ENCODE measurements around the gene NRCAM.

NRCAM gene

DNA sequence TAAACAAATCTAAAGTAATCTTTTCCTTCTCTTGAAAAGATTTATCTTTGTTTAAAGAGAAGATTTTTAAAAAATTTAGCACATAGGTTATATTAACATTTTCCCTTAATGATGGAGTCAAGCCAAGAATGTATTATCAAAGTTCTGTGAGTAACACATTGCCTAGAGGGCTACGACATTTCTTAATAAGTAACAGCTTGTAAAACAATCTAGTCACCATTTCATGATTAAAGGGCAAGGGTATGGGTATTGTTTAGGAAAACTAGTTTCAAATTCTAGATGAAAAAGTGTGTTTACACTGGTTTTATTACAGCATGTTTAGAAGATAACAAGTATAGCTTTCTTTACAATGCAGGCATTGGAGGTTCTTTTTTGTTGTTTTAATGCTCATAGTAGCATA lies 297.5 kb downstream of the NRCAM start:
- H3K27me3 ChIP-seq (ENCODE audit: low read depth, low read length): no peaks in the 10 kb centered on the region
- no peaks in the 10 kb centered on the region for H3K4me1 ChIP-seq (ENCODE audit: control insufficient read depth in 1 of 2, insufficient read depth in 2 of 2, low read length in 2 of 2)
- H3K4me3 ChIP-seq (ENCODE audit: low read depth in 1 of 2, low read length in 2 of 2): no peak overlapping the region
- no peaks in the 10 kb centered on the region for H3K36me3 ChIP-seq (ENCODE audit: control insufficient read depth in 1 of 2, insufficient read depth in 2 of 2, low read length in 2 of 2)
- H3K27ac ChIP-seq (ENCODE audit: low read length): no peak overlapping the region
- no peaks in the 10 kb centered on the region for H3K9me3 ChIP-seq (ENCODE audit: control insufficient read depth in 1 of 2, low read length in 2 of 2)

- Histone ChIP-seq H3K27ac (ENCODE audit: low read length) (no peak overlapping the region), H3K4me3 (ENCODE audit: low read depth in 1 of 2, low read length in 2 of 2) (no peak overlapping the region), H3K9me3 (ENCODE audit: control insufficient read depth in 1 of 2, low read length in 2 of 2) (no peaks in the 10 kb centered on the region), H3K4me1 (ENCODE audit: control insufficient read depth in 1 of 2, insufficient read depth in 2 of 2, low read length in 2 of 2) (no peaks in the 10 kb centered on the region), H3K27me3 (ENCODE audit: low read depth, low read length) (no peaks in the 10 kb centered on the region), H3K36me3 (ENCODE audit: control insufficient read depth in 1 of 2, insufficient read depth in 2 of 2, low read length in 2 of 2) (no peaks in the 10 kb centered on the region)
These were observed 298.5 kb downstream of the NRCAM start for GRCh38 chr7:108157606-108158335.

- H3K27ac ChIP-seq (ENCODE audit: low read length): no peak overlapping the region
- no peaks in the 10 kb centered on the region for H3K4me1 ChIP-seq (ENCODE audit: control insufficient read depth in 1 of 2, insufficient read depth in 2 of 2, low read length in 2 of 2)
- no peaks in the 10 kb centered on the region for H3K27me3 ChIP-seq (ENCODE audit: low read depth, low read length)
- H3K36me3 ChIP-seq (ENCODE audit: control insufficient read depth in 1 of 2, insufficient read depth in 2 of 2, low read length in 2 of 2): no peaks in the 10 kb centered on the region
- H3K9me3 ChIP-seq (ENCODE audit: control insufficient read depth in 1 of 2, low read length in 2 of 2): no peaks in the 10 kb centered on the region
- no peak overlapping the region for H3K4me3 ChIP-seq (ENCODE audit: low read depth in 1 of 2, low read length in 2 of 2)
These were observed 299.2 kb downstream of the NRCAM start for GRCh38 chr7:108156897-108157605.

- Histone ChIP-seq H3K4me1 (ENCODE audit: control insufficient read depth in 1 of 2, insufficient read depth in 2 of 2, low read length in 2 of 2) (no peaks in the 10 kb centered on the region), H3K27ac (ENCODE audit: low read length) (no peak overlapping the region), H3K4me3 (ENCODE audit: low read depth in 1 of 2, low read length in 2 of 2) (no peak overlapping the region), H3K27me3 (ENCODE audit: low read depth, low read length) (no peaks in the 10 kb centered on the region), H3K36me3 (ENCODE audit: control insufficient read depth in 1 of 2, insufficient read depth in 2 of 2, low read length in 2 of 2) (no peaks in the 10 kb centered on the region), H3K9me3 (ENCODE audit: control insufficient read depth in 1 of 2, low read length in 2 of 2) (no peaks in the 10 kb centered on the region)
These were observed 304.0 kb downstream of the NRCAM start for GRCh38 chr7:108152198-108152597.

GRCh38 chr7:108149908-108150307 lies 306.3 kb downstream of the NRCAM start:
- Histone ChIP-seq H3K9me3 (ENCODE audit: control insufficient read depth in 1 of 2, low read length in 2 of 2) (no peaks in the 10 kb centered on the region), H3K4me1 (ENCODE audit: control insufficient read depth in 1 of 2, insufficient read depth in 2 of 2, low read length in 2 of 2) (peaks cover 0 to 10% of the 10 kb centered on the region in 2 donors), H3K4me3 (ENCODE audit: low read depth in 1 of 2, low read length in 2 of 2) (no peak overlapping the region), H3K27ac (ENCODE audit: low read length) (no peak overlapping the region), H3K36me3 (ENCODE audit: control insufficient read depth in 1 of 2, insufficient read depth in 2 of 2, low read length in 2 of 2) (no peaks in the 10 kb centered on the region), H3K27me3 (ENCODE audit: low read depth, low read length) (no peaks in the 10 kb centered on the region)

DNA sequence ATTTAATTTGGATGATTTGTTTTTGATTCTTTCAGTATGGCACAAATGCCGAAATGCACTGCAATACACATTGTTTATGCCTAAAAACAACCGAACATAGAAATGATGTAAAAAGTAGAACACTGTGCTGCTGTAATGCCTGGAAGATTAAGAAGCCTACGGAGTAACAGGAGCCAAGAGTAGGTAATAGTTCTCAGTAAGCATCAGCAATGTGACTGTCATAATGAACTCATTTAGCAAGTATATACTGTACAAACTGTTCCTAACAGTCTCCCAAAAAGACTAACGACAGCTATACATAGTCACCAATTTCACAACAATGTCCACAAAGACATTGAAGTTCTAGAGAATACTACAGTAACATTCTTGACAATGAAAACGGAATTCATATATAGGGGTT lies 307.1 kb downstream of the NRCAM start:
- H3K36me3 ChIP-seq (ENCODE audit: control insufficient read depth in 1 of 2, insufficient read depth in 2 of 2, low read length in 2 of 2): no peaks in the 10 kb centered on the region
- H3K27ac ChIP-seq (ENCODE audit: low read length): no peak overlapping the region
- no peak overlapping the region for H3K4me3 ChIP-seq (ENCODE audit: low read depth in 1 of 2, low read length in 2 of 2)
- H3K9me3 ChIP-seq (ENCODE audit: control insufficient read depth in 1 of 2, low read length in 2 of 2): no peaks in the 10 kb centered on the region
- peaks cover 0 to 14% of the 10 kb centered on the region in 2 donors for H3K4me1 ChIP-seq (ENCODE audit: control insufficient read depth in 1 of 2, insufficient read depth in 2 of 2, low read length in 2 of 2)
- H3K27me3 ChIP-seq (ENCODE audit: low read depth, low read length): no peaks in the 10 kb centered on the region

DNA sequence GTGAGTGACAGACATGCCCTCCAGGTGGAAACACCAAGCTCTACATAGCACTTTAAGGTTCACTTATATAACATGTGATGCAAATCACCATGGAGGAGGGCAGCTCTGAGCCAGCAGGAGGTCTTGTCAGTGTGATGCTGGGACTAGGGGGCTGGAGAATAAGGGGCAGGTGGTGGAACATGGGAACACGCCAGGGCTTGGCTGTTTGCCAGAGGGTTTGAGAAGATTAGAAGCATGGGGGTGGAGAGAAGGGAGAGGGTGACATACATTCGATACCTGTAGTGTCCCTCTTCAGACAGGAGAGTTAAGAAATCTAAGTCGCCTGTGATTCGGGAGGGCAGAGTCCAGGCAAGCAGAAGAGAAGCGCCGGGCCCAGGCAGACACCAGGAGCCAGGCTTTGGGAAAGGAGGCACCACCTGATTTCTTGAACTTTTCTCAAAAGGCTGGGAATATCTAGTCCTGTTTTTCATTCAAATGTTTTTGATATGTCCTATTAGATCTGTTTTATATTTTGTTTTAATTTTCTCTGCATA lies 309.1 kb downstream of the NRCAM start:
- H3K27me3 ChIP-seq (ENCODE audit: low read depth, low read length): no peaks in the 10 kb centered on the region
- H3K9me3 ChIP-seq (ENCODE audit: control insufficient read depth in 1 of 2, low read length in 2 of 2): no peaks in the 10 kb centered on the region
- H3K36me3 ChIP-seq (ENCODE audit: control insufficient read depth in 1 of 2, insufficient read depth in 2 of 2, low read length in 2 of 2): no peaks in the 10 kb centered on the region
- H3K4me3 ChIP-seq (ENCODE audit: low read depth in 1 of 2, low read length in 2 of 2): no peak overlapping the region
- H3K27ac ChIP-seq (ENCODE audit: low read length): no peak overlapping the region
- peaks cover 0 to 14% of the 10 kb centered on the region in 2 donors for H3K4me1 ChIP-seq (ENCODE audit: control insufficient read depth in 1 of 2, insufficient read depth in 2 of 2, low read length in 2 of 2)

DNA sequence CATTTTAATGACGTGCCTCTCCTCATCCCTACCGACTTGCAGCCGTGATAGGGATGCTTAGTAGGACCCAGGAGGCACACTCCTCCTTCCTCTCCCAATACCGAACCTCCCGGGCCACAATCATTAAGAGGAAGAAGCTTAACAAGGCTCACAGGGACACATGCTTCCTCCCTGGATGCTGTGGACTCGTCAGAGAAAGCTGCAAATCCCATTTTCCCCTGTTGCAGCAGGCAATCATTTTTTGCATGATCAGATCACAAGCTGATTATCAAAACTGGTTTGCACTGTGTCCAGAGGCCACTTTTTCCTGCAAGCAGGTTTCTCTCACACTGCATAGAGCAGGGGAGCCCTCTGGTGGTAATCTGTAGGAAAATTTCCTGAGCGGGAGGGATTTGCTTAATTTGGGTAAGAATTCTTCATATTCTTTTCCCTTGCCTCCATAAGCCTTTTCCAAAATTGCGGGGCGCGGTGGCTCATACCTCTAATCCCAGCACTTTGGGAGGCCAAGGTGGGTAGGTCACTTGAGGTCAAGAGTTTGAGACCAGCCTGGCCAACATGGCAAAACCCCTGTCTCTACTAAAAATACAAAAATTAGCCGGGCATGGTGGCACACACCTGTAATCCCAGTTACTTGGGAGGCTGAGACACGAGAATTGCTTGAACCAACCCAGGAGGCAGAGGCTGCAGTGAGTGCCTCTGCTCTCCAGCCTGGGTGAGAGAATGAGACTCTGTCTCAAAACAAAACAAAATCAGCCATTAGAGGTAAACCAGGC lies 310.0 kb downstream of the NRCAM start:
- H3K4me1 ChIP-seq (ENCODE audit: control insufficient read depth in 1 of 2, insufficient read depth in 2 of 2, low read length in 2 of 2): peaks cover 0 to 14% of the 10 kb centered on the region in 2 donors

DNA sequence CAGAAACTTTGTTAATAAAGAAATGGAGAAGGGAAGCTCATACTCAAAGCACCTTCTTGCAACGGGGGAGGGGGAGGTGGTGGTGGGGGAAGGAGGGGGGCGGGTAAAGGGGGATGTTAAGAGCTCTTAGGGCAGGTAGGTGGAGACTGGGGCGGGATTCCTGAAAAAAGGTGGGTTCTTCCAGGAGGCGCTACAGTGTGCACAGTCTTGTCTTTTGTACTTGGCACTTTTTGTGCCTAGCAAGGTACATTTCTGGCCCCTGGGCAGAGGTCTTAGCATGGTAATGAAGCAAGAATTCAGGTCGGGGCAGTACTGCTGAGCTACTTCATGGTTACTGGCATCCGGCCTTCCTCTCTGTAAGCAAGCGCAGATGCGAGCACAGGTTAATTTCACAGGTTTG lies 310.8 kb downstream of the NRCAM start:
- Histone ChIP-seq H3K4me1 (ENCODE audit: control insufficient read depth in 1 of 2, insufficient read depth in 2 of 2, low read length in 2 of 2) (peaks cover 0 to 14% of the 10 kb centered on the region in 2 donors), H3K36me3 (ENCODE audit: control insufficient read depth in 1 of 2, insufficient read depth in 2 of 2, low read length in 2 of 2) (no peaks in the 10 kb centered on the region), H3K9me3 (ENCODE audit: control insufficient read depth in 1 of 2, low read length in 2 of 2) (no peaks in the 10 kb centered on the region), H3K27me3 (ENCODE audit: low read depth, low read length) (no peaks in the 10 kb centered on the region), H3K4me3 (ENCODE audit: low read depth in 1 of 2, low read length in 2 of 2) (no peak overlapping the region), H3K27ac (ENCODE audit: low read length) (no peak overlapping the region)

More for the DNA sequence above, 310.0 kb downstream of the NRCAM start:
- no peaks in the 10 kb centered on the region for H3K36me3 ChIP-seq (ENCODE audit: control insufficient read depth in 1 of 2, insufficient read depth in 2 of 2, low read length in 2 of 2)
- no peaks in the 10 kb centered on the region for H3K9me3 ChIP-seq (ENCODE audit: control insufficient read depth in 1 of 2, low read length in 2 of 2)
- no peak overlapping the region for H3K27ac ChIP-seq (ENCODE audit: low read length)
- peak overlapping the region in 1 of 2 donors; percentile 43 for H3K4me3 ChIP-seq (ENCODE audit: low read depth in 1 of 2, low read length in 2 of 2)
- no peaks in the 10 kb centered on the region for H3K27me3 ChIP-seq (ENCODE audit: low read depth, low read length)

DNA sequence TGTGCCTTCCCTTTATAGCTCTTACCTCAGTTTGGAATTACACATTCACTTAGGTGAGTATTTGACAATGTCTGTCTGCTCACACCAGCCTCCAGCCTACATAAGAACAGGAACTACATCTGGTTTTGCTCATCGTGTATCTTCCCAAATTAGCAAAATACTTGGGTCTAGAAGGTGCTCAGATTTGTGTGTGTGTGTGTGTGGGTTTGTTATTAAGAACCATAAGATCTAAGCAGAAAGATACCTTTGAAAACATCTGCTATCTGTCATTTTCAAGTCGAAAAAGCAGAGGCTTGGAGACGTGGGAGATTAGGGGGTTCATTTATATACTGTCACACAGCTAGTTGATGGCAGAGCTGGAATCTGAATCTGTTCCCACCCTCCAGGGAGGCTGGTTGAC lies 311.3 kb downstream of the NRCAM start:
- Histone ChIP-seq H3K27ac (ENCODE audit: low read length) (no peak overlapping the region), H3K27me3 (ENCODE audit: low read depth, low read length) (no peaks in the 10 kb centered on the region), H3K9me3 (ENCODE audit: control insufficient read depth in 1 of 2, low read length in 2 of 2) (no peaks in the 10 kb centered on the region), H3K36me3 (ENCODE audit: control insufficient read depth in 1 of 2, insufficient read depth in 2 of 2, low read length in 2 of 2) (no peaks in the 10 kb centered on the region), H3K4me3 (ENCODE audit: low read depth in 1 of 2, low read length in 2 of 2) (no peak overlapping the region), H3K4me1 (ENCODE audit: control insufficient read depth in 1 of 2, insufficient read depth in 2 of 2, low read length in 2 of 2) (peaks cover 0 to 14% of the 10 kb centered on the region in 2 donors)
